Neural cell (in vitro differentiated cells): ENCODE results near the gene AIDA. TPM values are rescaled to one million over a fixed set of nuclear protein-coding genes. Genes with fewer than 3 reads are reported as not detected.

Source experiments
- H2AFZ ChIP-seq: fragments of 200-600, 300-800 bp; sonication (generic), shearing (Covaris generic); 2 replicates; pipeline ENCODE4 v1.6.0; 2014; ENCODE audit warnings: low read depth, mild to moderate bottlenecking, antibody characterized with exemption, low read length, moderate library complexity
- H3F3A ChIP-seq: fragments of 200-600 bp; shearing (Covaris generic); 2 replicates; pipeline ENCODE4 v1.6.1; 2016; ENCODE audit warnings: mild to moderate bottlenecking, moderate library complexity, mixed read lengths, antibody characterized with exemption, low read length; ENCODE audit not compliant: insufficient read depth, poor library complexity, severe bottlenecking
- H3K27ac ChIP-seq: fragments of 200-600, 300-800 bp; sonication (generic), shearing (Covaris generic); 2 replicates; pipeline ENCODE4 v1.5.1; 2014; ENCODE audit warnings: mild to moderate bottlenecking, low read length, moderate library complexity
- H3K27me3 ChIP-seq: fragments of 300-800, 200-600 bp; sonication (generic), shearing (Covaris generic); 2 replicates; pipeline ENCODE4 v1.6.0; 2014; ENCODE audit warnings: mild to moderate bottlenecking, low read depth, low read length, moderate library complexity; ENCODE audit not compliant: insufficient read depth
- H3K36me3 ChIP-seq: fragments of 300-800, 200-600 bp; sonication (generic), shearing (Covaris generic); 2 replicates; pipeline ENCODE4 v1.5.1; 2014; ENCODE audit warnings: mild to moderate bottlenecking, antibody characterized with exemption, low read length, moderate library complexity; ENCODE audit not compliant: insufficient read depth
- H3K4me2 ChIP-seq: fragments of 300-800, 200-600 bp; sonication (generic), shearing (Covaris generic); 2 replicates; pipeline ENCODE4 v1.6.0; 2014; ENCODE audit warnings: mild to moderate bottlenecking, low read length
- H3K4me3 ChIP-seq: fragments of 300-800, 200-600 bp; sonication (generic), shearing (Covaris generic); 2 replicates; pipeline ENCODE4 v1.5.1; 2014; ENCODE audit warnings: mild to moderate bottlenecking, low read length, moderate library complexity
- H3K79me2 ChIP-seq: fragments of 200-600 bp; shearing (Covaris generic); replicated peaks from 2 replicates; pipeline ENCODE4 v1.6.0; 2014; ENCODE audit warnings: mild to moderate bottlenecking, low read length, moderate library complexity; ENCODE audit not compliant: insufficient read depth
- H3K9ac ChIP-seq: fragments of 300-800, 200-600 bp; sonication (generic), shearing (Covaris generic); 2 replicates; pipeline ENCODE4 v1.6.1; 2016; ENCODE audit warnings: mild to moderate bottlenecking, low read length, mixed read lengths
- H3K9me2 ChIP-seq: fragments of 200-600 bp; shearing (Covaris generic); 2 replicates; pipeline ENCODE4 v1.6.1; 2016; ENCODE audit warnings: mild to moderate bottlenecking, low read length, mixed read lengths; ENCODE audit not compliant: insufficient read depth
- H3K9me3 ChIP-seq: fragments of 200-600, 300-800 bp; sonication (generic), shearing (Covaris generic); 2 replicates; pipeline ENCODE4 v1.6.1; 2016; ENCODE audit warnings: mild to moderate bottlenecking, mixed run types, low read length, moderate library complexity, mixed read lengths
- H4K20me1 ChIP-seq: fragments of 200-600 bp; shearing (Covaris generic); 2 replicates; pipeline ENCODE4 v1.6.1; 2016; ENCODE audit warnings: mild to moderate bottlenecking, mixed run types; ENCODE audit not compliant: insufficient read depth
- EP300 ChIP-seq: fragments of 450-650 bp; conservative IDR thresholded peaks from 2 replicates; pipeline ENCODE4 v1.6.1; 2014; ENCODE audit warnings: antibody characterized with exemption, mild to moderate bottlenecking, moderate library complexity; ENCODE audit not compliant: poor library complexity, severe bottlenecking
- EZH2 ChIP-seq: fragments of 200-600, 300-800 bp; shearing (Covaris generic), sonication (generic); IDR thresholded peaks from 2 replicates; pipeline ENCODE4 v1.6.1; 2014; ENCODE audit warnings: antibody characterized with exemption, low read length, borderline replicate concordance, mild to moderate bottlenecking; ENCODE audit not compliant: insufficient read depth, poor library complexity, severe bottlenecking
- MXI1 ChIP-seq: fragments of 450-650 bp; conservative IDR thresholded peaks from 2 replicates; pipeline ENCODE4 v1.6.1; 2014; ENCODE audit warnings: antibody characterized with exemption, mild to moderate bottlenecking; ENCODE audit not compliant: poor library complexity, severe bottlenecking
- POLR2AphosphoS5 ChIP-seq: IDR thresholded peaks from 2 replicates; pipeline ENCODE4 v1.6.1; 2012
- RAD21 ChIP-seq: fragments of 450-650 bp; conservative IDR thresholded peaks from 2 replicates; pipeline ENCODE4 v1.6.1; 2014; ENCODE audit warnings: antibody characterized with exemption, mild to moderate bottlenecking, moderate library complexity
- SMC3 ChIP-seq: fragments of 450-650 bp; conservative IDR thresholded peaks from 2 replicates; pipeline ENCODE4 v1.6.1; 2014; ENCODE audit warnings: antibody characterized with exemption, mild to moderate bottlenecking, moderate library complexity; ENCODE audit not compliant: poor library complexity
- TAF1 ChIP-seq: IDR thresholded peaks from 2 replicates; pipeline ENCODE4 v1.6.1; 2012; ENCODE audit warnings: low read depth
- polyA plus RNA-seq: library from polyadenylated mRNA; depleted of rRNA; stranded (reverse); fragments of >200 nt; gene quantifications from 2 replicates; pipeline ENCODE4 v1.2.3, GENCODE V29; 2014
- TF ChIP-seq, protein P1 (sequence below): IDR thresholded peaks from 2 replicates; pipeline ENCODE4 v1.6.1; 2012; ENCODE audit warnings: borderline replicate concordance
- TF ChIP-seq, protein P2 (sequence below): fragments of 450-650 bp; IDR thresholded peaks from 2 replicates; pipeline ENCODE4 v1.5.1; 2014; ENCODE audit warnings: antibody characterized with exemption, mild to moderate bottlenecking, moderate library complexity; ENCODE audit not compliant: poor library complexity, severe bottlenecking

The AIDA gene
- polyA plus RNA-seq, 1 donor from 2014 or later: 13.6 TPM

DNA sequence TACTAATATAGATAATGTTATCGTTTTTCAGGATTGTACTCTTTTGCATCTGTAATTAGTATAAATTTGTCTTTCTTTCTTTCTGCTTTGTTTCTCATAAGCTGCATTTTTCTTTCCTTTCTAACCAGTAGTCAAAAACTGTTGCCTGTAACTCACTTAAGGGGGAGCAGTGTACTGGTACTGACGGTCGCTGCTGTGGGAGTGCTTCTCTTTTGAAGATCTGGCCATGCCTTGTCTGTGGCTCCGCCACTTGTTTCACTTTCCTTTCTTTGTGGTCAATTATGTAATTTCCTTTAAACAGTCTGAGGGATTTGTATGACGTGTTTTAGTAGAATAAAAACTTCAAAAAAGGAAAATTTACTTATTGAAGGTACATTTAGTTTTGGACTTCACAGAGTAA is 57.4 kb downstream of the AIDA start:
- H3K36me3 ChIP-seq: peaks cover 24% of the 10 kb centered on the region
- H3K27ac ChIP-seq: no peak overlapping the region
- H3K9me2 ChIP-seq: no peaks in the 10 kb centered on the region
- no peak overlapping the region for H2AFZ ChIP-seq
- no peaks in the 10 kb centered on the region for H3K27me3 ChIP-seq
- H3K9me3 ChIP-seq: no peaks in the 10 kb centered on the region
- H3F3A ChIP-seq: no peaks in the 10 kb centered on the region
- H3K4me3 ChIP-seq: no peak overlapping the region
- H3K9ac ChIP-seq: no peak overlapping the region
- TF ChIP-seq MXI1: no peak
- no peak for TF ChIP-seq SMC3
- no peak for TF ChIP-seq EP300
- TF ChIP-seq, protein P1, sequence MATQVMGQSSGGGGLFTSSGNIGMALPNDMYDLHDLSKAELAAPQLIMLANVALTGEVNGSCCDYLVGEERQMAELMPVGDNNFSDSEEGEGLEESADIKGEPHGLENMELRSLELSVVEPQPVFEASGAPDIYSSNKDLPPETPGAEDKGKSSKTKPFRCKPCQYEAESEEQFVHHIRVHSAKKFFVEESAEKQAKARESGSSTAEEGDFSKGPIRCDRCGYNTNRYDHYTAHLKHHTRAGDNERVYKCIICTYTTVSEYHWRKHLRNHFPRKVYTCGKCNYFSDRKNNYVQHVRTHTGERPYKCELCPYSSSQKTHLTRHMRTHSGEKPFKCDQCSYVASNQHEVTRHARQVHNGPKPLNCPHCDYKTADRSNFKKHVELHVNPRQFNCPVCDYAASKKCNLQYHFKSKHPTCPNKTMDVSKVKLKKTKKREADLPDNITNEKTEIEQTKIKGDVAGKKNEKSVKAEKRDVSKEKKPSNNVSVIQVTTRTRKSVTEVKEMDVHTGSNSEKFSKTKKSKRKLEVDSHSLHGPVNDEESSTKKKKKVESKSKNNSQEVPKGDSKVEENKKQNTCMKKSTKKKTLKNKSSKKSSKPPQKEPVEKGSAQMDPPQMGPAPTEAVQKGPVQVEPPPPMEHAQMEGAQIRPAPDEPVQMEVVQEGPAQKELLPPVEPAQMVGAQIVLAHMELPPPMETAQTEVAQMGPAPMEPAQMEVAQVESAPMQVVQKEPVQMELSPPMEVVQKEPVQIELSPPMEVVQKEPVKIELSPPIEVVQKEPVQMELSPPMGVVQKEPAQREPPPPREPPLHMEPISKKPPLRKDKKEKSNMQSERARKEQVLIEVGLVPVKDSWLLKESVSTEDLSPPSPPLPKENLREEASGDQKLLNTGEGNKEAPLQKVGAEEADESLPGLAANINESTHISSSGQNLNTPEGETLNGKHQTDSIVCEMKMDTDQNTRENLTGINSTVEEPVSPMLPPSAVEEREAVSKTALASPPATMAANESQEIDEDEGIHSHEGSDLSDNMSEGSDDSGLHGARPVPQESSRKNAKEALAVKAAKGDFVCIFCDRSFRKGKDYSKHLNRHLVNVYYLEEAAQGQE: no peak
- TF ChIP-seq TAF1: no peak
- TF ChIP-seq RAD21: no peak
- TF ChIP-seq, protein P2, sequence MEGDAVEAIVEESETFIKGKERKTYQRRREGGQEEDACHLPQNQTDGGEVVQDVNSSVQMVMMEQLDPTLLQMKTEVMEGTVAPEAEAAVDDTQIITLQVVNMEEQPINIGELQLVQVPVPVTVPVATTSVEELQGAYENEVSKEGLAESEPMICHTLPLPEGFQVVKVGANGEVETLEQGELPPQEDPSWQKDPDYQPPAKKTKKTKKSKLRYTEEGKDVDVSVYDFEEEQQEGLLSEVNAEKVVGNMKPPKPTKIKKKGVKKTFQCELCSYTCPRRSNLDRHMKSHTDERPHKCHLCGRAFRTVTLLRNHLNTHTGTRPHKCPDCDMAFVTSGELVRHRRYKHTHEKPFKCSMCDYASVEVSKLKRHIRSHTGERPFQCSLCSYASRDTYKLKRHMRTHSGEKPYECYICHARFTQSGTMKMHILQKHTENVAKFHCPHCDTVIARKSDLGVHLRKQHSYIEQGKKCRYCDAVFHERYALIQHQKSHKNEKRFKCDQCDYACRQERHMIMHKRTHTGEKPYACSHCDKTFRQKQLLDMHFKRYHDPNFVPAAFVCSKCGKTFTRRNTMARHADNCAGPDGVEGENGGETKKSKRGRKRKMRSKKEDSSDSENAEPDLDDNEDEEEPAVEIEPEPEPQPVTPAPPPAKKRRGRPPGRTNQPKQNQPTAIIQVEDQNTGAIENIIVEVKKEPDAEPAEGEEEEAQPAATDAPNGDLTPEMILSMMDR: no peak
- TF ChIP-seq EZH2: no peak
- TF ChIP-seq POLR2AphosphoS5: no peak
- H3K4me2 ChIP-seq: no peak overlapping the region
- H4K20me1 ChIP-seq: no peaks in the 10 kb centered on the region
- H3K79me2 ChIP-seq: no peaks in the 10 kb centered on the region

DNA sequence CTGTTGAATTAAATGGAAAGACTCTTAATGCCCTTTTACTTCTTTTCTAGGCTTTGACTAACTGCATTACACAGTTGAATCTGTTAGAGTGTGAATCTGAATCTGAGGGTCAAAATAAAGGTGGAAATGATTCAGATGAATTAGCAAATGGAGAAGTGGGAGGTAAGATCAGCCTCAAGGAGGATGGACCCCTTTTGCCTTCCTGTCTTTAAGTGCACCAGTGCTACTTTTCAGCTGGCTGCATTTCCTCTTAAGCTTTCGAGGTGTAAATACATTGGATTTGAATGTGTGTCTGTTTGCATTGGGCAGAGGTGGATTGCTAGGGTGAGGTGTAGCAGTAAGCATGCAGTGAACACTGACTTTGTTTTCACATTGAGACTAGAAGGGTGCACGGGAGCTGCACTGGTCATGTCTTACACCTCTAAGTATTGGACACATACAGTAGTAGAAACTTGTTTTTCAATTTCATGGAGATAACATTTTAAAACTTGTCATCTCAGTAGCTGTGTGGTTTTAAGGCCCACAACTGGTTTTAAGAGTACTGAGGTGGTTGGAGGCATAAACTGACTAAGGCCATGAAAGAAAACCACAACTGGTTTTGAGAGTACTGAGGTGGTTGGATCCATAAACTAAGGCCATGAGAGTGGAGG is 59.0 kb downstream of the AIDA start:
- TF ChIP-seq POLR2AphosphoS5: no peak
- TF ChIP-seq EZH2: no peak
- no peak for TF ChIP-seq RAD21
- TF ChIP-seq TAF1: no peak
- TF ChIP-seq MXI1: no peak
- no peak for TF ChIP-seq SMC3
- TF ChIP-seq, protein P1: no peak
- TF ChIP-seq, protein P2: no peak
- no peak for TF ChIP-seq EP300
- Histone ChIP-seq H3K36me3 (peaks cover 16% of the 10 kb centered on the region), H3K9me3 (no peaks in the 10 kb centered on the region)

More for the DNA sequence above, 59.0 kb downstream of the AIDA start:
- H3F3A ChIP-seq: no peaks in the 10 kb centered on the region
- no peaks in the 10 kb centered on the region for H3K79me2 ChIP-seq
- H3K27me3 ChIP-seq: no peaks in the 10 kb centered on the region
- no peak overlapping the region for H3K4me2 ChIP-seq
- H4K20me1 ChIP-seq: no peaks in the 10 kb centered on the region
- H3K9ac ChIP-seq: no peak overlapping the region
- H3K27ac ChIP-seq: no peak overlapping the region
- no peak overlapping the region for H2AFZ ChIP-seq
- H3K9me2 ChIP-seq: no peaks in the 10 kb centered on the region
- no peak overlapping the region for H3K4me3 ChIP-seq
